ENCODE measurements around the gene ARHGEF7. TPM values are rescaled to one million over a fixed set of nuclear protein-coding genes. Genes with fewer than 3 reads are reported as not detected.

Gene ARHGEF7
- total RNA-seq, 1 donor from 2014 or later = 270 TPM

DNA sequence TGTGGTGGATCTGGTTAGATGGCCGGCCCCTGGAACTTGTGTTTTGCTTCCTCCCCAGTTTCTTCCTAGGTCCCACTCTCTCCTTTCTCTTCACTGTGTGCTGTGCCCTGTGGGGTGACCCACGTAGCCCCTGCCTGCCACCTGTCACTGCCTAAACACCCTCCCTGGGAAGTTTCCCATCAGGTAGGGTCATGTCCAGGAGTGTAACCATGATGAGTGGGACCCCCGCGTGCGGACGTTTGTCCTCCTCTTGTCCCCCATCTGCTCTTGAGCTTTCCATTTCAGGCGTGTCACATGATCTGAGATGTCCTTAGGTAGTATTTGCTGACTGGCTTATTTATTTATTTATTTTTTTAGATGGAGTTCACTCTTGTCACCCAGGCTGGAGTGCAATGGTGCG is 61.3 kb downstream of the ARHGEF7 start:
- no peaks in the 10 kb centered on the region for H3K9me3 Mint-ChIP-seq (ENCODE audit: unreplicated experiment)
- H3K4me1 Mint-ChIP-seq (ENCODE audit: unreplicated experiment) = peaks cover 75% of the 10 kb centered on the region
- H3K27me3 Mint-ChIP-seq (ENCODE audit: unreplicated experiment) = peaks cover 10% of the 10 kb centered on the region

DNA sequence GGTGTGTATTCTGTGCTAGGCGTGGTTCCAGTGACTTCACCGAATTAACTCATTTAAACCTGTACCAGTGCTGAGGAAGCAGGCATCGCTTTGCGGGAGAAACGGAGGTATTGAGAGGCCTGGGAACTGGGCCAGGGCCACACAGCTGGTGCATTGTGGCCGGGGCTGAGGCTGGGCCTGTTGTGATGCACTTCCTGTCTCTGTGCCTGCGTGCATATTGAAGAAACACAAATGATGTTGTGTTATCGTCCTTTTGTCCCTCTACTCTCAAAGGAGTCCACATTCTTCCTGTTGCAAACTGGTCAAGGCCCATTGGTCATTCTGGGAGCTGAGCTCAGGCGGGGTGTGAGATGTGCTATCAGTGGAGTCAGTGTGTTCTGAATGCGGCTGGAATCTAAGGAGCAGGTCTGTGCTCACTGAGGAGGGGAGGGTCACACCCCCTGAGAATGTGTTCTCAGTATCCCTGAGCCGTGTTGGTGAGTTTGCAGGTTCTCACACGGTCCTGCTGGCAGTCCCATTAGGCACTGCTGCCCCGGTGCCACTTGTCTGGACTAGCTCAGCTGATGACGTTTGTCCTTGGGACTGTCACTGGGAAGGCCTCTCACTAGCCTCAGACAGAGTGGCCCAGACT is 62.1 kb downstream of the ARHGEF7 start:
- no peak for DNase-seq (ENCODE audit: low spot score)
- TF ChIP-seq, protein P1, sequence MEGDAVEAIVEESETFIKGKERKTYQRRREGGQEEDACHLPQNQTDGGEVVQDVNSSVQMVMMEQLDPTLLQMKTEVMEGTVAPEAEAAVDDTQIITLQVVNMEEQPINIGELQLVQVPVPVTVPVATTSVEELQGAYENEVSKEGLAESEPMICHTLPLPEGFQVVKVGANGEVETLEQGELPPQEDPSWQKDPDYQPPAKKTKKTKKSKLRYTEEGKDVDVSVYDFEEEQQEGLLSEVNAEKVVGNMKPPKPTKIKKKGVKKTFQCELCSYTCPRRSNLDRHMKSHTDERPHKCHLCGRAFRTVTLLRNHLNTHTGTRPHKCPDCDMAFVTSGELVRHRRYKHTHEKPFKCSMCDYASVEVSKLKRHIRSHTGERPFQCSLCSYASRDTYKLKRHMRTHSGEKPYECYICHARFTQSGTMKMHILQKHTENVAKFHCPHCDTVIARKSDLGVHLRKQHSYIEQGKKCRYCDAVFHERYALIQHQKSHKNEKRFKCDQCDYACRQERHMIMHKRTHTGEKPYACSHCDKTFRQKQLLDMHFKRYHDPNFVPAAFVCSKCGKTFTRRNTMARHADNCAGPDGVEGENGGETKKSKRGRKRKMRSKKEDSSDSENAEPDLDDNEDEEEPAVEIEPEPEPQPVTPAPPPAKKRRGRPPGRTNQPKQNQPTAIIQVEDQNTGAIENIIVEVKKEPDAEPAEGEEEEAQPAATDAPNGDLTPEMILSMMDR (IDR thresholded peaks at IDR 0.05; ENCODE audit: unreplicated experiment) = no peak
- H3K4me1 Mint-ChIP-seq (ENCODE audit: unreplicated experiment) = peaks cover 77% of the 10 kb centered on the region
- no peaks in the 10 kb centered on the region for H3K9me3 Mint-ChIP-seq (ENCODE audit: unreplicated experiment)
- peak overlapping the region; percentile 84 for H3K27ac Mint-ChIP-seq (ENCODE audit: unreplicated experiment)
- H3K36me3 Mint-ChIP-seq (ENCODE audit: low read depth, unreplicated experiment) = peaks cover 38% of the 10 kb centered on the region
- H3K4me3 Mint-ChIP-seq (ENCODE audit: unreplicated experiment) = peak overlapping the region; percentile 79
- H3K27me3 Mint-ChIP-seq (ENCODE audit: unreplicated experiment) = peaks cover 10% of the 10 kb centered on the region

More for the DNA sequence above, 61.3 kb downstream of the ARHGEF7 start:
- Mint-ChIP-seq H3K27ac (ENCODE audit: unreplicated experiment) (peak overlapping the region; percentile 66), H3K36me3 (ENCODE audit: low read depth, unreplicated experiment) (peaks cover 33% of the 10 kb centered on the region), H3K4me3 (ENCODE audit: unreplicated experiment) (peak overlapping the region; percentile 54)
- TF ChIP-seq, protein P1 (IDR thresholded peaks at IDR 0.05; ENCODE audit: unreplicated experiment) = no peak
- no peak for DNase-seq (ENCODE audit: low spot score)

DNA sequence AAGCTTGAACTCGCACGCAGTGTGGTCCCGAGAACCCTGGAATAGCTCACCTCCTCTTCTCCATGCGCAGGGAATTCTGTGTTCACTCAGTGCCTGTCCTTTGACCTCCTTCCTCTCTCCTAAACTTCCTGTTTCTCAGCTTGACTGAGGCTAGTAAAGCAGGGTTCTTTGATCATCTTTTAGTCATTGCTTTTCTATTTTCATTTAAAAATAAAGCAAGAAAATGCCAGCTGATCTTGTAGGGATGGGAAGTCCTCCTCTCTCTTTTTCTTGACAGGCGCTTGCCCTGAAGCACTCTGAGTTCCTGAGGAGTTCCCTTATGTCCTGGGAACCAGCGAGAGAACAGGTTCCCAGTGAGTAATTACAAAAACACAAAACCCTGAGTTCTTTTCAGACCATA is 62.8 kb downstream of the ARHGEF7 start:
- TF ChIP-seq, protein P1 (IDR thresholded peaks at IDR 0.05; ENCODE audit: unreplicated experiment) = no peak
- H3K9me3 Mint-ChIP-seq (ENCODE audit: unreplicated experiment) = no peaks in the 10 kb centered on the region
- peaks cover 80% of the 10 kb centered on the region for H3K4me1 Mint-ChIP-seq (ENCODE audit: unreplicated experiment)
- no peak overlapping the region for H3K4me3 Mint-ChIP-seq (ENCODE audit: unreplicated experiment)
- H3K27me3 Mint-ChIP-seq (ENCODE audit: unreplicated experiment) = peaks cover 10% of the 10 kb centered on the region
- no peak for DNase-seq (ENCODE audit: low spot score)
- peak overlapping the region; percentile 84 for H3K27ac Mint-ChIP-seq (ENCODE audit: unreplicated experiment)
- H3K36me3 Mint-ChIP-seq (ENCODE audit: low read depth, unreplicated experiment) = peaks cover 38% of the 10 kb centered on the region

DNA sequence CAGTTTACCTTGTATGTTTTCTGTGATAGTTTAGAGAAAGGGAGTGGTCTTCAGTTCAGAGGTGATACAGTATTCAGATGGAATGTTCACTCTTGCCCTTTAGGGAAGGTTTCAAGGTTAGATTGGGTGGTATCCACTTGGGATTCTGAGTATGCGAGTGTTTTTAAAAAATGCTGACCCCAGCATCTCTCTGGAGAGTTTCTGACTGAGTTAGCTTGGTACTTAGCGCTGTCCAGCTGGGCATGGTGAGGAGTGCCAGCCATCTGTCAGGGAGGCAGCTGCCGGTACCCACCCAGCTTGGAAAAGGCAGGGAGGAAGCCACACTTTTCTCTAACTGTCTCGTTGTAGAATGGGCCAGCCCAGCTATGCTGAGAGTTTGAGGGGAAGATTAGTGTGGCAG is 63.3 kb downstream of the ARHGEF7 start:
- H3K27ac Mint-ChIP-seq (ENCODE audit: unreplicated experiment) = peak overlapping the region; percentile 84
- H3K36me3 Mint-ChIP-seq (ENCODE audit: low read depth, unreplicated experiment) = peaks cover 38% of the 10 kb centered on the region
- DNase-seq (ENCODE audit: low spot score) = no peak
- peaks cover 82% of the 10 kb centered on the region for H3K4me1 Mint-ChIP-seq (ENCODE audit: unreplicated experiment)
- TF ChIP-seq, protein P1 (IDR thresholded peaks at IDR 0.05; ENCODE audit: unreplicated experiment) = no peak
- no peak overlapping the region for H3K4me3 Mint-ChIP-seq (ENCODE audit: unreplicated experiment)
- H3K27me3 Mint-ChIP-seq (ENCODE audit: unreplicated experiment) = peaks cover 10% of the 10 kb centered on the region
- H3K9me3 Mint-ChIP-seq (ENCODE audit: unreplicated experiment) = no peaks in the 10 kb centered on the region

DNA sequence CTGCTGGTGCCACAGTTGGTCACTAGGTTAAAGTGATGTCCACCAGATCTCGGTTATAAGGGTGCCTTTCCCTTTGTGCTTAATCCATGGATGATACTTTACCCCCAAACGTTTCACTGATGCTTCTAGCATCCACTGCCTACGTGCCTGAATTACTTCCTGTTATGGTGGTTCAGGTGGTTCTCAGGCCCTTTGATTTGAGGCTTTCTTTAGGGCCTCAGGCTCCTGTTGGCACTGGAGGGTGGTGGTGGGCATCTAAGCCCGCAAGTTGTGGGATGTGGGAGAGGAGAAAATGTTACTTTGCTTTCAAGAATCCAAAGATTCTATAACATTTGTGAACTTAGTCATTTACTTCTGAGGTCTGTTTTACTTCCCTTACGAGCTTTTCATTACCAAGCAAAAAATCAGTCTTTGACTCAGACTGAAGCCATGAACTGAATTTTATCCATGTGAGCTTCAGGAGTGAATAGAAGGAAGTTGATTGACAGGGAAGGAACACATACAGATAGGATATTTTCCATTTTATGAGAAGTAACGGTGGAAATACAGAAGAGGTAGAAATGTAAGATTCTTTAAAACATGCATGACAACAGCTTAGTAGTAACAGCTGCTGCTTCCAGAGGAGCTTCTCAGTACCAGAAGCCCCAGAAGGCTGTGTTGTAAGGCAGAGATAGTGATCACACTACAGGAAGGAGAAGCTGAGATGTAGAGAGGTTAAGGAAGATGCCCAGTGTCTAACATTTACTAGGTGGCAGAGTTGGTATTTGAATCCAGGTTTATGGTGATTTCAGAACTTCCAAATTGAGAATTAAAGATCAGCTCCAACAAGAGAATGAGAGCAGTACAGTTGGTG is 65.0 kb downstream of the ARHGEF7 start:
- H3K27ac Mint-ChIP-seq (ENCODE audit: unreplicated experiment) = no peak overlapping the region
- TF ChIP-seq, protein P1 (IDR thresholded peaks at IDR 0.05; ENCODE audit: unreplicated experiment) = no peak
- no peak for DNase-seq (ENCODE audit: low spot score)
- no peak overlapping the region for H3K4me3 Mint-ChIP-seq (ENCODE audit: unreplicated experiment)
- H3K27me3 Mint-ChIP-seq (ENCODE audit: unreplicated experiment) = peaks cover 10% of the 10 kb centered on the region
- no peaks in the 10 kb centered on the region for H3K9me3 Mint-ChIP-seq (ENCODE audit: unreplicated experiment)
- H3K36me3 Mint-ChIP-seq (ENCODE audit: low read depth, unreplicated experiment) = peaks cover 35% of the 10 kb centered on the region
- H3K4me1 Mint-ChIP-seq (ENCODE audit: unreplicated experiment) = peaks cover 83% of the 10 kb centered on the region

Measured in endothelial cell (in vitro differentiated cells).